ENCODE results near the gene MBNL1. TPM values are rescaled to one million over a fixed set of nuclear protein-coding genes. Genes with fewer than 3 reads are reported as not detected.

MBNL1 gene
- total and polyA plus RNA-seq, 2 donors (not counting 3 experiments of a cell fraction or from before 2014, with no cell fraction given) = 179 to 362 TPM

GRCh38 chr3:152362086-152362485 lies 93.4 kb downstream of the MBNL1 start:
- H3K4me3 ChIP-seq (replicated peaks in 1 of 3; ENCODE audit: insufficient read depth in 1 of 3, low read depth in 1 of 3, low read length in 3 of 3) = no peak overlapping the region
- H3K9me3 ChIP-seq (replicated peaks; ENCODE audit: control insufficient read depth, insufficient read depth, low read length) = no peaks in the 10 kb centered on the region
- H3K27ac ChIP-seq (ENCODE audit: insufficient read depth, low read depth, low read length) = no peak overlapping the region
- no peak overlapping the region for H2AFZ ChIP-seq (ENCODE audit: low read depth, low read length)
- ChIA-PET CTCF (no interaction called here), POLR2A (no interaction called here)
- intact Hi-C loops (cut with micrococcal nuclease) = no loop called here
- no peak for TF ChIP-seq POLR2A (IDR thresholded peaks at IDR 0.05; ENCODE audit: low read depth, low read length)
- no peak for TF ChIP-seq FOS (IDR thresholded peaks at IDR 0.05; ENCODE audit: borderline replicate concordance, insufficient read depth, low read length)
- TF ChIP-seq EZH2 (IDR thresholded peaks at IDR 0.05; ENCODE audit: borderline replicate concordance, low read depth, low read length, severe bottlenecking) = no peak
- no peak for TF ChIP-seq POLR2AphosphoS5 (IDR thresholded peaks at IDR 0.05; ENCODE audit: insufficient read depth, low read depth, low read length)
- no peak for TF ChIP-seq MYC (IDR thresholded peaks at IDR 0.05; ENCODE audit: low read depth, low read length)
- no peak for TF ChIP-seq GATA2 (IDR thresholded peaks at IDR 0.05; ENCODE audit: insufficient read depth, insufficient read length, low read depth, low read length)
- no peak for TF ChIP-seq CTCF (IDR thresholded peaks at IDR 0.05; ENCODE audit: extremely low read depth in 1 of 2, insufficient read depth in 1 of 2, low read depth in 1 of 2, low read length in 2 of 2)
- no peak for TF ChIP-seq JUN (IDR thresholded peaks at IDR 0.05; ENCODE audit: borderline replicate concordance, insufficient read depth, insufficient read length, low read depth)
- no peak for TF ChIP-seq MAX (IDR thresholded peaks at IDR 0.05; ENCODE audit: insufficient read depth, insufficient read length)
- dilution Hi-C loops (cut with MboI; ENCODE audit: extremely low pct_ligation_motif_present, low sequenced_read_pairs) = no loop called here
- peaks cover 32% of the 10 kb centered on the region for H4K20me1 ChIP-seq (replicated peaks; ENCODE audit: control insufficient read depth, extremely low read depth, insufficient read depth, low read length)
- H3K27me3 ChIP-seq (ENCODE audit: control insufficient read depth in 2 of 2, insufficient read depth in 2 of 2, low read length in 2 of 2) = no peaks in the 10 kb centered on the region
- DNase-seq (ENCODE audit: low read depth, low spot score) = no peak
- FAIRE-seq = no peak
- H3K9me1 ChIP-seq (replicated peaks; ENCODE audit: control insufficient read depth, extremely low read depth, insufficient read depth, low read length) = no peaks in the 10 kb centered on the region
- no TSS peak for BruUV-seq (replicated peaks)
- H3K4me1 ChIP-seq (ENCODE audit: control insufficient read depth, extremely low read depth, insufficient read depth, low read length) = peaks cover 29% of the 10 kb centered on the region
- H3K79me2 ChIP-seq (ENCODE audit: control insufficient read depth, insufficient read depth, low read length) = peaks cover 99% of the 10 kb centered on the region
- H3K9ac ChIP-seq (replicated peaks; ENCODE audit: extremely low read depth, insufficient read depth, low read length) = no peak overlapping the region
- H3K4me2 ChIP-seq (ENCODE audit: insufficient read depth, low read length) = no peak overlapping the region
- peaks cover 0 to 12% of the 10 kb centered on the region in 2 experiments for H3K36me3 ChIP-seq (ENCODE audit: control insufficient read depth in 2 of 2, extremely low read depth in 1 of 2, insufficient read depth in 2 of 2, low read length in 2 of 2)
